ENCODE data around the gene TRAPPC8.

Gene TRAPPC8

GRCh38 chr18:31795747-31796146 lies 147.2 kb downstream of the TRAPPC8 start:
- in situ Hi-C loops (cut with HindIII; ENCODE audit: low sequenced_read_pairs), result no loop called here

GRCh38 chr18:31793531-31793930 lies 149.4 kb downstream of the TRAPPC8 start:
- in situ Hi-C loops (cut with HindIII; ENCODE audit: low sequenced_read_pairs), result no loop called here

- in situ Hi-C loops (cut with HindIII; ENCODE audit: low sequenced_read_pairs), result no loop called here
Measured at GRCh38 chr18:31792580-31792911, 150.4 kb downstream of the TRAPPC8 start.

GRCh38 chr18:31791817-31792579 lies 150.9 kb downstream of the TRAPPC8 start:
- in situ Hi-C loops (cut with HindIII; ENCODE audit: low sequenced_read_pairs), result no loop called here

- in situ Hi-C loops (cut with HindIII; ENCODE audit: low sequenced_read_pairs), result no loop called here
Measured at GRCh38 chr18:31789409-31789808, 153.5 kb downstream of the TRAPPC8 start.

DNA sequence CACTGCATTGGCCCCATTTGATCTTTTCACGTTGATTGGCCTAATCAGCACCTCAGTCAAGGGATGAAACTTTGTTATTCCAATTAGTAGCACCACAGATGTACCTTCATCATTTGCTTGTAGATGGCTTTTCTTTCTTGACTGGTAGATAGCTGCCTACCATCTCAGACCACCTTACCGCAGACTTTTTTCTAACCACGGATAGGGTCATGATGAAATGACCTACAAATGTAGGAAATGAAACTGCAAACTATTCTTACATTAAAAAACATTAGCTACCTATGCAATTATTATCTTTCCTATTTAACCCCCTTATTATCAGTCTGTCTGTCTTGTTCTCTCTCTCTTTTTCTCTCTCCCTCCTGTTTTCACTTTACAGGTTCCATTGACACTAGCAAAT lies 159.9 kb downstream of the TRAPPC8 start:
- in situ Hi-C loops (cut with HindIII; ENCODE audit: low sequenced_read_pairs), result no loop called here

All from endothelial cell of hepatic sinusoid (primary cell).